Activated T-cell treated with anti-CD3 and anti-CD28 coated beads, Interleukin-2, amount 50 U/mL, for 4 hours (primary cell): Measurements from ENCODE around the gene RALGDS. TPM values are rescaled to one million over a fixed set of nuclear protein-coding genes. Genes with fewer than 3 reads are reported as not detected.

Source experiments
- ATAC-seq, 2 donors: fragments of 200-7000 bp; cut with Tn5 transposase; one replicate each; pipeline ENCODE4 v1.10.0; 2021
- DNase-seq: peaks from one replicate; pipeline ENCODE4 v3.0.0-alpha.2; 2020
- H3K27me3 Mint-ChIP-seq: one replicate; pipeline ENCODE4 v1.8.0; 2021; ENCODE audit warnings: low read depth, mixed read lengths
- H3K36me3 Mint-ChIP-seq: one replicate; pipeline ENCODE4 v1.8.0; 2022; ENCODE audit warnings: mixed read lengths; ENCODE audit not compliant: insufficient read depth
- H3K4me1 Mint-ChIP-seq: one replicate; pipeline ENCODE4 v1.8.0; 2021; ENCODE audit warnings: low read depth, mixed read lengths
- H3K4me3 Mint-ChIP-seq: one replicate; pipeline ENCODE4 v1.8.0; 2021; ENCODE audit warnings: mild to moderate bottlenecking, moderate library complexity, mixed read lengths
- H3K9me3 Mint-ChIP-seq: one replicate; pipeline ENCODE4 v1.8.0; 2021; ENCODE audit warnings: mixed read lengths
- total RNA-seq, 3 donors: library from RNA; stranded (reverse); gene quantifications; one replicate each; pipeline ENCODE4 v1.2.1, GENCODE V29; 2021

RALGDS gene
- total RNA-seq, 3 donors from 2014 or later = 43.2 to 46.7 (median 45.2) TPM

- H3K4me1 Mint-ChIP-seq = peaks cover 76% of the 10 kb centered on the region
- H3K27me3 Mint-ChIP-seq = no peaks in the 10 kb centered on the region
- no peaks in the 10 kb centered on the region for H3K9me3 Mint-ChIP-seq
- DNase-seq (peak; percentile 74), ATAC-seq (peak; percentile 87 to 88)
- peak overlapping the region; percentile 74 for H3K4me3 Mint-ChIP-seq
- peaks cover 1% of the 10 kb centered on the region for H3K36me3 Mint-ChIP-seq
Measured at GRCh38 chr9:133133681-133134387, 12.8 kb upstream of the RALGDS start.

- Mint-ChIP-seq H3K9me3 (no peaks in the 10 kb centered on the region), H3K4me3 (peak overlapping the region; percentile 65), H3K27me3 (no peaks in the 10 kb centered on the region), H3K4me1 (peaks cover 82% of the 10 kb centered on the region), H3K36me3 (peaks cover 1% of the 10 kb centered on the region)
- ATAC-seq (no peak), DNase-seq (no peak)
Measured at GRCh38 chr9:133132174-133132573, 11.1 kb upstream of the RALGDS start.

GRCh38 chr9:133131506-133131905 lies 10.5 kb upstream of the RALGDS start:
- Mint-ChIP-seq H3K27me3 (no peaks in the 10 kb centered on the region), H3K4me3 (peak overlapping the region; percentile 65), H3K9me3 (no peaks in the 10 kb centered on the region), H3K4me1 (peaks cover 87% of the 10 kb centered on the region), H3K36me3 (peaks cover 1% of the 10 kb centered on the region)
- ATAC-seq (no peak), DNase-seq (no peak)

- DNase-seq = no peak
- H3K4me3 Mint-ChIP-seq = peak overlapping the region; percentile 82
- peaks cover 1% of the 10 kb centered on the region for H3K36me3 Mint-ChIP-seq
- peaks cover 88% of the 10 kb centered on the region for H3K4me1 Mint-ChIP-seq
- H3K9me3 Mint-ChIP-seq = no peaks in the 10 kb centered on the region
- ATAC-seq = peak in 1 of 2 donors; percentile 16
- H3K27me3 Mint-ChIP-seq = no peaks in the 10 kb centered on the region
Measured at GRCh38 chr9:133130685-133131244, 9.7 kb upstream of the RALGDS start.

- H3K4me1 Mint-ChIP-seq = peaks cover 87% of the 10 kb centered on the region
- H3K27me3 Mint-ChIP-seq = no peaks in the 10 kb centered on the region
- H3K9me3 Mint-ChIP-seq = no peaks in the 10 kb centered on the region
- DNase-seq (no peak), ATAC-seq (no peak)
- H3K4me3 Mint-ChIP-seq = peak overlapping the region; percentile 82
- peaks cover 1% of the 10 kb centered on the region for H3K36me3 Mint-ChIP-seq
Measured at GRCh38 chr9:133129001-133129795, 8.2 kb upstream of the RALGDS start.

- Mint-ChIP-seq H3K9me3 (no peaks in the 10 kb centered on the region), H3K36me3 (no peaks in the 10 kb centered on the region), H3K27me3 (no peaks in the 10 kb centered on the region), H3K4me3 (peak overlapping the region; percentile 82), H3K4me1 (peaks cover 84% of the 10 kb centered on the region)
- no peak for DNase-seq
- ATAC-seq = no peak
Measured at GRCh38 chr9:133128152-133128551, 7.1 kb upstream of the RALGDS start.

GRCh38 chr9:133127340-133127981 lies 6.4 kb upstream of the RALGDS start:
- peak overlapping the region; percentile 65 for H3K4me3 Mint-ChIP-seq
- DNase-seq (peak; percentile 45), ATAC-seq (peak; percentile 42 to 53)
- no peaks in the 10 kb centered on the region for H3K36me3 Mint-ChIP-seq
- H3K9me3 Mint-ChIP-seq = no peaks in the 10 kb centered on the region
- peaks cover 81% of the 10 kb centered on the region for H3K4me1 Mint-ChIP-seq
- H3K27me3 Mint-ChIP-seq = no peaks in the 10 kb centered on the region

- Mint-ChIP-seq H3K9me3 (no peaks in the 10 kb centered on the region), H3K4me1 (peaks cover 80% of the 10 kb centered on the region), H3K4me3 (peak overlapping the region; percentile 71), H3K27me3 (no peaks in the 10 kb centered on the region), H3K36me3 (no peaks in the 10 kb centered on the region)
- no peak for ATAC-seq
- no peak for DNase-seq
Measured at GRCh38 chr9:133126697-133127339, 5.8 kb upstream of the RALGDS start.

- ATAC-seq (no peak), DNase-seq (no peak)
- Mint-ChIP-seq H3K4me3 (peak overlapping the region; percentile 71), H3K4me1 (peaks cover 79% of the 10 kb centered on the region), H3K9me3 (no peaks in the 10 kb centered on the region), H3K27me3 (no peaks in the 10 kb centered on the region), H3K36me3 (no peaks in the 10 kb centered on the region)
Measured at GRCh38 chr9:133125941-133126696, 5.1 kb upstream of the RALGDS start.

GRCh38 chr9:133124907-133125275 lies 3.9 kb upstream of the RALGDS start:
- no peaks in the 10 kb centered on the region for H3K9me3 Mint-ChIP-seq
- no peaks in the 10 kb centered on the region for H3K27me3 Mint-ChIP-seq
- peaks cover 73% of the 10 kb centered on the region for H3K4me1 Mint-ChIP-seq
- no peak for ATAC-seq
- H3K4me3 Mint-ChIP-seq = no peak overlapping the region
- H3K36me3 Mint-ChIP-seq = no peaks in the 10 kb centered on the region
- no peak for DNase-seq

GRCh38 chr9:133124123-133124906 lies 3.3 kb upstream of the RALGDS start:
- no peaks in the 10 kb centered on the region for H3K27me3 Mint-ChIP-seq
- no peak overlapping the region for H3K4me3 Mint-ChIP-seq

GRCh38 chr9:133122935-133123611 lies 2.0 kb upstream of the RALGDS start:
- Mint-ChIP-seq H3K27me3 (no peaks in the 10 kb centered on the region), H3K4me1 (peaks cover 73% of the 10 kb centered on the region), H3K9me3 (no peaks in the 10 kb centered on the region), H3K4me3 (no peak overlapping the region), H3K36me3 (no peaks in the 10 kb centered on the region)
- ATAC-seq (no peak), DNase-seq (no peak)

More at GRCh38 chr9:133124123-133124906, 3.3 kb upstream of the RALGDS start:
- ATAC-seq (no peak), DNase-seq (no peak)
- no peaks in the 10 kb centered on the region for H3K9me3 Mint-ChIP-seq
- H3K36me3 Mint-ChIP-seq = no peaks in the 10 kb centered on the region
- H3K4me1 Mint-ChIP-seq = peaks cover 72% of the 10 kb centered on the region
